ENCODE measurements around the gene C5orf22. TPM values are rescaled to one million over a fixed set of nuclear protein-coding genes. Genes with fewer than 3 reads are reported as not detected.
"Not testable (repeated sequence)": the region's sequence is repeated elsewhere in the genome, so short reads cannot be mapped to it uniquely, and the experiment has no call there.

C5orf22 gene
- total RNA-seq, 2 experiments from 2014 or later = 19.2 to 23.7 TPM

DNA sequence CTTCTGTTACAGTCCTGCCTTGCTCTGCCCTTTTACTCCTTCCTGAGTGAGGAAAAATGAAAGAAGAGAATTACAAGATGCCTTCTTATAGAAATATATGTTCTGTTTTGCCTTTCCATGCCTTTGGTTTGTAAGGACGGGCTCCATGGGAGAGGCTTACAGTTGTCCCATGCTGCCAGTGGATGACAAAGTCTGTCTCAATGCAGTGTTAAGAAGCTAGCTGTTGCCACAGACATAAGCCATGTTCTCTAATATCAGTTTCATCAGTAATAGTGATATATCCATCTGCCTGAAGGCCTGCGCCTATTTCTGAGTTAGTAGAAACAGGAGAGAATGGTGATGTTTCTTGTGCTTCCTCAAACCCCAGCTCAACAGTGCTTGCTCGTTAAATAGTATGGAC lies 27.8 kb downstream of the C5orf22 start:
- no peaks in the 10 kb centered on the region for H3K27me3 Mint-ChIP-seq
- peaks cover under 1% of the 10 kb centered on the region for H3K9me3 Mint-ChIP-seq
- H3K36me3 Mint-ChIP-seq (ENCODE audit: low read depth) = peaks cover 20% of the 10 kb centered on the region
- CTCF ChIA-PET = no interaction called here
- POLR2A ChIA-PET = no interaction called here
- intact Hi-C loops (cut with micrococcal nuclease) = no loop called here
- TF ChIP-seq, protein P1, sequence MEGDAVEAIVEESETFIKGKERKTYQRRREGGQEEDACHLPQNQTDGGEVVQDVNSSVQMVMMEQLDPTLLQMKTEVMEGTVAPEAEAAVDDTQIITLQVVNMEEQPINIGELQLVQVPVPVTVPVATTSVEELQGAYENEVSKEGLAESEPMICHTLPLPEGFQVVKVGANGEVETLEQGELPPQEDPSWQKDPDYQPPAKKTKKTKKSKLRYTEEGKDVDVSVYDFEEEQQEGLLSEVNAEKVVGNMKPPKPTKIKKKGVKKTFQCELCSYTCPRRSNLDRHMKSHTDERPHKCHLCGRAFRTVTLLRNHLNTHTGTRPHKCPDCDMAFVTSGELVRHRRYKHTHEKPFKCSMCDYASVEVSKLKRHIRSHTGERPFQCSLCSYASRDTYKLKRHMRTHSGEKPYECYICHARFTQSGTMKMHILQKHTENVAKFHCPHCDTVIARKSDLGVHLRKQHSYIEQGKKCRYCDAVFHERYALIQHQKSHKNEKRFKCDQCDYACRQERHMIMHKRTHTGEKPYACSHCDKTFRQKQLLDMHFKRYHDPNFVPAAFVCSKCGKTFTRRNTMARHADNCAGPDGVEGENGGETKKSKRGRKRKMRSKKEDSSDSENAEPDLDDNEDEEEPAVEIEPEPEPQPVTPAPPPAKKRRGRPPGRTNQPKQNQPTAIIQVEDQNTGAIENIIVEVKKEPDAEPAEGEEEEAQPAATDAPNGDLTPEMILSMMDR (IDR thresholded peaks at IDR 0.05) = no peak
- DNase-seq (no peak), ATAC-seq (no peak)
- no peak overlapping the region for H3K4me3 Mint-ChIP-seq
- H3K27ac Mint-ChIP-seq = no peak overlapping the region
- H3K4me1 Mint-ChIP-seq (ENCODE audit: low read depth) = peaks cover 3% of the 10 kb centered on the region

DNA sequence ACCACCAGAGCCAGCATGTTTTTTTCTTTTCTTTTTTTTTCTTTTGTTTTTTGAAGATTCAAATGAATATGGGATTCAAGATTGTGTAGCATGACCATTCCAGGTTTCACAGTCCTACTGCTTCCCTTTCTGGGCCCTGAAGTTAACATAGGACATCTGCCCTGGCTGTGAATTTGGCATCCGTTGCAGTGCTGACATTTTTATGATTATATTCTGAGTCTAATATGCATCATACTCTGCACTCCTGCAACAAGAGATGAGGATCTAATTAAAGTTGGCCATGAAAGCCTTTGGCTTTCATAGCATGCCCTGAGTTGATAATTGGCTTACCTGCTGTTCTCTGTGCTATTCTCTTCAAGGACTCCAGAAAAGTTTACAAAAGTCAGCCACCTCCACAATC lies 29.8 kb downstream of the C5orf22 start:
- CTCF ChIA-PET = no interaction called here

GRCh38 chr5:31563216-31563615 lies 31.1 kb downstream of the C5orf22 start:
- H3K27ac Mint-ChIP-seq = no peak overlapping the region
- ChIA-PET CTCF (no interaction called here), POLR2A (no interaction called here)
- peaks cover 5% of the 10 kb centered on the region for H3K27me3 Mint-ChIP-seq
- ATAC-seq (no peak), DNase-seq (no peak)
- peaks cover under 1% of the 10 kb centered on the region for H3K4me1 Mint-ChIP-seq (ENCODE audit: low read depth)
- peaks cover 5% of the 10 kb centered on the region for H3K9me3 Mint-ChIP-seq
- intact Hi-C loops (cut with micrococcal nuclease) = no loop called here
- TF ChIP-seq, protein P1 (IDR thresholded peaks at IDR 0.05) = no peak
- H3K4me3 Mint-ChIP-seq = no peak overlapping the region
- peaks cover under 1% of the 10 kb centered on the region for H3K36me3 Mint-ChIP-seq (ENCODE audit: low read depth)

More for the DNA sequence above, 29.8 kb downstream of the C5orf22 start:
- Mint-ChIP-seq H3K4me1 (ENCODE audit: low read depth) (peaks cover 3% of the 10 kb centered on the region), H3K9me3 (peaks cover 5% of the 10 kb centered on the region), H3K4me3 (no peak overlapping the region), H3K27ac (no peak overlapping the region), H3K36me3 (ENCODE audit: low read depth) (peaks cover 8% of the 10 kb centered on the region), H3K27me3 (peaks cover 5% of the 10 kb centered on the region)
- TF ChIP-seq, protein P1 (IDR thresholded peaks at IDR 0.05) = no peak
- DNase-seq = no peak
- intact Hi-C loops (cut with micrococcal nuclease) = no loop called here
- ATAC-seq = no peak
- POLR2A ChIA-PET = interaction anchor here (0.5 kb wide), 1 partner anchor 18 kb away, joined by 3 read pairs; no protein-coding TSS in a partner anchor

- ATAC-seq; H3K4me1 Mint-ChIP-seq (ENCODE audit: low read depth); CTCF ChIA-PET; H3K27ac Mint-ChIP-seq; intact Hi-C loops (cut with micrococcal nuclease); H3K4me3 Mint-ChIP-seq; H3K36me3 Mint-ChIP-seq (ENCODE audit: low read depth); DNase-seq; POLR2A ChIA-PET; H3K27me3 Mint-ChIP-seq; H3K9me3 Mint-ChIP-seq: not testable (repeated sequence)
These were observed 34.3 kb downstream of the C5orf22 start for GRCh38 chr5:31566362-31566761.

- ATAC-seq (no peak), DNase-seq (no peak)
- H3K4me1 Mint-ChIP-seq (ENCODE audit: low read depth) = no peaks in the 10 kb centered on the region
- ChIA-PET POLR2A (no interaction called here), CTCF (no interaction called here)
- no peak overlapping the region for H3K4me3 Mint-ChIP-seq
- H3K9me3 Mint-ChIP-seq = peaks cover 5% of the 10 kb centered on the region
- H3K27me3 Mint-ChIP-seq = peaks cover 5% of the 10 kb centered on the region
- intact Hi-C loops (cut with micrococcal nuclease) = no loop called here
- H3K36me3 Mint-ChIP-seq (ENCODE audit: low read depth) = no peaks in the 10 kb centered on the region
- no peak overlapping the region for H3K27ac Mint-ChIP-seq
- TF ChIP-seq, protein P1 (IDR thresholded peaks at IDR 0.05) = no peak
These were observed 36.3 kb downstream of the C5orf22 start for GRCh38 chr5:31568302-31568835.

DNA sequence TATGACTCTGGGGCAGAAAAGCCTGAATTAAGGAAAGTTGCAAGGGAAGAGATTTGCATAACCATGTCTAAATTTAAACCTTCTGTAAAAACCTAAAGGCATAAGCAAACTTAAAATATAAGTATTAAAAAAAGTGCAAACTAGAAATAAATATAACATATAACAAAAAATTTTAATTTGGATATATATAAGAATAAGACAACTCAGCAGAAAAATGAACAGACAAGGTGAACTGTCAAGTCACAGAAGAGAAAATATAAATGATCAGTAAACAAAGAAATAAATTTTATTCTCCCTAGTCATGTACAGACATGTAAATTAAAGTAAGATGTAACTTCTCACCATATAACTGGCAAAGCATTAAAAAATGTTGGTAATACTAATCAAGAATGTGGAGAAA lies 37.0 kb downstream of the C5orf22 start:
- CTCF ChIA-PET = no interaction called here
- POLR2A ChIA-PET = no interaction called here

More for the DNA sequence above, 37.0 kb downstream of the C5orf22 start:
- Mint-ChIP-seq H3K4me3 (no peak overlapping the region), H3K36me3 (ENCODE audit: low read depth) (no peaks in the 10 kb centered on the region), H3K27me3 (peaks cover 5% of the 10 kb centered on the region), H3K9me3 (peaks cover 5% of the 10 kb centered on the region), H3K27ac (no peak overlapping the region), H3K4me1 (ENCODE audit: low read depth) (no peaks in the 10 kb centered on the region)
- ATAC-seq (no peak), DNase-seq (no peak)
- TF ChIP-seq, protein P1 (IDR thresholded peaks at IDR 0.05) = no peak
- intact Hi-C loops (cut with micrococcal nuclease) = no loop called here
